Endothelial cell (in vitro differentiated cells): ENCODE data around the gene AKAP8L. TPM values are rescaled to one million over a fixed set of nuclear protein-coding genes. Genes with fewer than 3 reads are reported as not detected.
A peak's percentile ranks its signal among the peaks of the same experiment; 100 is the strongest.
"Not testable (repeated sequence)": the region's sequence is repeated elsewhere in the genome, so short reads cannot be mapped to it uniquely, and the experiment has no call there.

ENCODE experiments used
- DNase-seq: peaks from one replicate; pipeline ENCODE4 v3.0.0; 2021; ENCODE audit warnings: low spot score
- H3K27ac Mint-ChIP-seq: one replicate; pipeline ENCODE4 v1.8.0; 2021; ENCODE audit warnings: mixed read lengths, inconsistent platforms; ENCODE audit not compliant: unreplicated experiment
- H3K27me3 Mint-ChIP-seq: one replicate; pipeline ENCODE4 v1.8.0; 2021; ENCODE audit warnings: mild to moderate bottlenecking, moderate library complexity, mixed read lengths, inconsistent platforms; ENCODE audit not compliant: unreplicated experiment
- H3K36me3 Mint-ChIP-seq: one replicate; pipeline ENCODE4 v1.8.0; 2021; ENCODE audit warnings: mild to moderate bottlenecking, low read depth, mixed read lengths, inconsistent platforms; ENCODE audit not compliant: unreplicated experiment
- H3K4me1 Mint-ChIP-seq: one replicate; pipeline ENCODE4 v1.8.0; 2021; ENCODE audit warnings: mild to moderate bottlenecking, mixed read lengths, inconsistent platforms; ENCODE audit not compliant: unreplicated experiment
- H3K4me3 Mint-ChIP-seq: one replicate; pipeline ENCODE4 v1.8.0; 2021; ENCODE audit warnings: mild to moderate bottlenecking, mixed read lengths, inconsistent platforms; ENCODE audit not compliant: unreplicated experiment
- H3K9me3 Mint-ChIP-seq: one replicate; pipeline ENCODE4 v1.8.0; 2021; ENCODE audit warnings: mixed read lengths, inconsistent platforms; ENCODE audit not compliant: unreplicated experiment
- CTCF ChIP-seq: fragments of 200-600 bp; sonication (generic); IDR thresholded peaks from one replicate; pipeline ENCODE4 v1.5.0; 2021; ENCODE audit warnings: antibody characterized with exemption; ENCODE audit not compliant: unreplicated experiment
- total RNA-seq: library from RNA; stranded (reverse); fragmentation: NEBNext Ultra II Directional; extraction: Animal tissue kit (Norgen Biotek cat#: 25700); gene quantifications from one replicate; pipeline ENCODE4 v1.2.1, GENCODE V29; 2021; ENCODE audit not compliant: unreplicated experiment

The AKAP8L gene
- total RNA-seq, 1 donor from 2014 or later, result 160 TPM

GRCh38 chr19:15397236-15397635, 21.6 kb downstream of the AKAP8L start:
- Mint-ChIP-seq H3K9me3 (no peaks in the 10 kb centered on the region), H3K4me1 (no peaks in the 10 kb centered on the region), H3K27ac (no peak overlapping the region), H3K4me3 (peak overlapping the region; percentile 77), H3K27me3 (peaks cover 12% of the 10 kb centered on the region), H3K36me3 (peaks cover 43% of the 10 kb centered on the region)
- no peak for DNase-seq
- no peak for TF ChIP-seq CTCF

- Mint-ChIP-seq H3K27me3 (peaks cover 10% of the 10 kb centered on the region), H3K4me1 (no peaks in the 10 kb centered on the region), H3K36me3 (peaks cover 43% of the 10 kb centered on the region), H3K4me3 (peak overlapping the region; percentile 68), H3K9me3 (no peaks in the 10 kb centered on the region), H3K27ac (peak overlapping the region; percentile 48)
- DNase-seq, result no peak
- no peak for TF ChIP-seq CTCF
Observed at GRCh38 chr19:15396436-15396835, 22.4 kb downstream of the AKAP8L start.

GRCh38 chr19:15395251-15395650, 23.5 kb downstream of the AKAP8L start:
- H3K27ac Mint-ChIP-seq, DNase-seq: not testable (repeated sequence)

DNA sequence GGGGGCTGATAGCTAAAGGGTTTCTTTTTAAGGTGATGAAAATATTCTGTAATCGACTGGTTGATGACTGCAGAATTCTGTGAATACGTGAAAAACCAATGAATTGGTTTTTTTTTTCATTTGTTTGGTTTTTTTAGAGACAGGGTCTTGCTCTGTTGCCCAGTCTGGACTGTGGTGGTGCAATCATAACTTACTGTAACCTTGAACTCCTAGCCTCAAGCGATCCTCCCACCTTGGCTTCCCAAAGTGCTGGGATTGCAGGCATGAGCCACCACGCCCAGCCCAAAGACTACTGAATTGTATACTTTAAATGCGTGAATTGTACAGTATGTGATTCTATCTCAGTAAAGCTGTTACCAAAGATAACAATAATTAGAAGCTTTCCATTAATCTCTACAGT, 24.4 kb downstream of the AKAP8L start:
- TF ChIP-seq CTCF, result no peak

More at GRCh38 chr19:15395251-15395650, 23.5 kb downstream of the AKAP8L start:
- H3K4me1 Mint-ChIP-seq, H3K9me3 Mint-ChIP-seq, H3K27me3 Mint-ChIP-seq, H3K4me3 Mint-ChIP-seq: not testable (repeated sequence)
- H3K36me3 Mint-ChIP-seq, result peaks cover 40% of the 10 kb centered on the region

DNA sequence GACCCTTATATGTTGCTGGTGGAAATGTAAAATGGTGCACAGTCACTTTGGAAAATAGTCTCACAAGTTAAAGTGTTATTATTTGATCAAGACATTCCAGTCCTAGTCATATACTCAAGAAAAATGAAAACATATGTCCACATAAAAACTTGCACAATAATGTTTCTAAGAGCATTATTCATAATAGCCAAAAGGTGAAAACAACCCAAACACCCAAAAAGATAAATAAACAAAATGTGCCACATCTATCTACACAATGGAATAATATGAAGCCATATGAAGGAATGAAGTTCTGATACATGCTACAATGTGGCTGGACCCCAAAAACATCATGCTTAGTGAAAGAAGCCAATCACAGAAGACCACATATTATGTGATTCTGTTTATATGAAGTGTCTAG, 24.8 kb downstream of the AKAP8L start:
- H3K4me3 Mint-ChIP-seq, result no peak overlapping the region
- no peak for TF ChIP-seq CTCF
- DNase-seq, result no peak
- H3K27ac Mint-ChIP-seq, result no peak overlapping the region
- H3K9me3 Mint-ChIP-seq, result no peaks in the 10 kb centered on the region
- H3K36me3 Mint-ChIP-seq, result peaks cover 41% of the 10 kb centered on the region
- no peaks in the 10 kb centered on the region for H3K4me1 Mint-ChIP-seq
- peaks cover 10% of the 10 kb centered on the region for H3K27me3 Mint-ChIP-seq

More for the DNA sequence above, 24.4 kb downstream of the AKAP8L start:
- Mint-ChIP-seq H3K9me3 (no peaks in the 10 kb centered on the region), H3K4me1 (no peaks in the 10 kb centered on the region), H3K27me3 (peaks cover 10% of the 10 kb centered on the region), H3K36me3 (peaks cover 37% of the 10 kb centered on the region), H3K4me3 (no peak overlapping the region), H3K27ac (no peak overlapping the region)
- no peak for DNase-seq
